ENCODE data around the gene CTNNA3. TPM values are rescaled to one million over a fixed set of nuclear protein-coding genes. Genes with fewer than 3 reads are reported as not detected.

The CTNNA3 gene
- total RNA-seq, 4 donors from 2014 or later: 14.3 to 49.5 (median 24.2) TPM

- no peak for TF ChIP-seq CTCF (IDR thresholded peaks at IDR 0.05 in 4 of 5, conservative IDR thresholded peaks at IDR 0.05 in 1 of 5)
- no peak for TF ChIP-seq POLR2A (IDR thresholded peaks at IDR 0.05)
- in situ Hi-C loops (cut with MboI; ENCODE audit: low sequenced_read_pairs in 4 of 4): no loop called here
- no peak for ATAC-seq
Observed at GRCh38 chr10:67257427-67258144, 438.4 kb downstream of the CTNNA3 start.

GRCh38 chr10:67257018-67257417, 439.0 kb downstream of the CTNNA3 start:
- TF ChIP-seq CTCF (IDR thresholded peaks at IDR 0.05 in 4 of 5, conservative IDR thresholded peaks at IDR 0.05 in 1 of 5) (no peak), POLR2A (IDR thresholded peaks at IDR 0.05) (no peak)
- Histone ChIP-seq H3K4me1 (no peaks in the 10 kb centered on the region), H3K4me3 (no peak overlapping the region), H3K27me3 (no peaks in the 10 kb centered on the region), H3K9me3 (no peaks in the 10 kb centered on the region), H3K36me3 (no peaks in the 10 kb centered on the region), H3K27ac (no peak overlapping the region)
- DNase-seq: no peak
- in situ Hi-C loops (cut with MboI; ENCODE audit: low sequenced_read_pairs in 4 of 4): no loop called here
- intact Hi-C loops (cut with DNase I; ENCODE audit: low total_unique reads): no loop called here
- no peak for ATAC-seq

More at GRCh38 chr10:67257427-67258144, 438.4 kb downstream of the CTNNA3 start:
- H3K36me3 ChIP-seq: no peaks in the 10 kb centered on the region
- H3K27ac ChIP-seq: no peak overlapping the region
- DNase-seq: no peak
- intact Hi-C loops (cut with DNase I; ENCODE audit: low total_unique reads): no loop called here
- no peaks in the 10 kb centered on the region for H3K27me3 ChIP-seq
- H3K9me3 ChIP-seq: no peaks in the 10 kb centered on the region
- no peak overlapping the region for H3K4me3 ChIP-seq
- H3K4me1 ChIP-seq: no peaks in the 10 kb centered on the region

- no peaks in the 10 kb centered on the region for H3K4me1 ChIP-seq
- no peaks in the 10 kb centered on the region for H3K27me3 ChIP-seq
- no peaks in the 10 kb centered on the region for H3K36me3 ChIP-seq
- TF ChIP-seq CTCF (IDR thresholded peaks at IDR 0.05 in 4 of 5, conservative IDR thresholded peaks at IDR 0.05 in 1 of 5): no peak
- no peak for TF ChIP-seq POLR2A (IDR thresholded peaks at IDR 0.05)
- no peak for DNase-seq
- no peak overlapping the region for H3K27ac ChIP-seq
- ATAC-seq: no peak
- no peak overlapping the region for H3K4me3 ChIP-seq
- no peaks in the 10 kb centered on the region for H3K9me3 ChIP-seq
- intact Hi-C loops (cut with DNase I; ENCODE audit: low total_unique reads): no loop called here
- in situ Hi-C loops (cut with MboI; ENCODE audit: low sequenced_read_pairs in 4 of 4): no loop called here
Observed at GRCh38 chr10:67250686-67251085, 445.3 kb downstream of the CTNNA3 start.

- no peak for ATAC-seq
- intact Hi-C loops (cut with DNase I; ENCODE audit: low total_unique reads): no loop called here
Observed at GRCh38 chr10:67246066-67246555, 449.9 kb downstream of the CTNNA3 start.

More at GRCh38 chr10:67246066-67246555, 449.9 kb downstream of the CTNNA3 start:
- Histone ChIP-seq H3K27ac (no peak overlapping the region), H3K4me3 (no peak overlapping the region), H3K4me1 (peaks cover 0 to 17% of the 10 kb centered on the region in 2 donors), H3K36me3 (no peaks in the 10 kb centered on the region), H3K9me3 (no peaks in the 10 kb centered on the region), H3K27me3 (no peaks in the 10 kb centered on the region)
- TF ChIP-seq CTCF (IDR thresholded peaks at IDR 0.05 in 4 of 5, conservative IDR thresholded peaks at IDR 0.05 in 1 of 5) (no peak), POLR2A (IDR thresholded peaks at IDR 0.05) (no peak)
- no peak for DNase-seq
- in situ Hi-C loops (cut with MboI; ENCODE audit: low sequenced_read_pairs in 4 of 4): no loop called here
